GM10248 (cell line): ENCODE measurements around the gene MAP7D1.
"Not testable (repeated sequence)": the region's sequence is repeated elsewhere in the genome, so short reads cannot be mapped to it uniquely, and the experiment has no call there.

ENCODE experiments used
- CTCF ChIA-PET: fragments of 300-600 bp; sonication (Branson Sonifier 250); formaldehyde crosslinking; extraction: SDS; loops from one replicate; lab custom pipeline; 2021; ENCODE audit warnings: antibody characterized with exemption; lab: Yijun Ruan, JAX
- POLR2A ChIA-PET: fragments of 350-650 bp; sonication (Branson Sonifier 250); formaldehyde crosslinking; extraction: SDS; loops from one replicate; lab custom pipeline; 2020; ENCODE audit warnings: antibody characterized with exemption; lab: Yijun Ruan, JAX
- DNase-seq: peaks from one replicate; pipeline ENCODE4 v3.0.0; 2012; ENCODE audit errors: extremely low spot score
- CTCF ChIP-seq: IDR thresholded peaks from 2 replicates; pipeline ENCODE4 v1.5.1; 2012; ENCODE audit warnings: mild to moderate bottlenecking, low read depth; ENCODE audit errors: extremely low read depth, missing control alignments, control extremely low read depth

MAP7D1 gene

GRCh38 chr1:36182734-36183133 lies 26.8 kb downstream of the MAP7D1 start:
- ChIA-PET CTCF (interaction anchor here (0.9 to 3.1 kb wide), 9 partner anchors 10 to 103 kb away, joined by 3 to 17 read pairs (median 4); partner anchors contain the start of gene TRAPPC3), POLR2A (interaction anchor here (1.3 kb wide), 1 partner anchor 33 kb away, joined by 4 read pairs; the partner anchor contains the start of gene TRAPPC3)
- no peak for DNase-seq
- no peak for TF ChIP-seq CTCF

GRCh38 chr1:36183309-36183856 lies 27.4 kb downstream of the MAP7D1 start:
- DNase-seq = no peak
- POLR2A ChIA-PET = interaction anchor here (1.3 kb wide), 1 partner anchor 34 kb away, joined by 4 read pairs; the partner anchor contains the start of gene TRAPPC3
- CTCF ChIA-PET = interaction anchor here (0.9 to 3.1 kb wide), 9 partner anchors 10 to 102 kb away, joined by 3 to 17 read pairs (median 4); partner anchors contain the start of gene TRAPPC3
- no peak for TF ChIP-seq CTCF

GRCh38 chr1:36187800-36188593 lies 32.0 kb downstream of the MAP7D1 start:
- TF ChIP-seq CTCF = peak; percentile 94
- peak; percentile 84 for DNase-seq
- ChIA-PET CTCF (interaction anchor here (0.7 to 7.2 kb wide), 41 partner anchors 8 to 305 kb away, joined by 3 to 123 read pairs (median 6); partner anchors contain the start of genes AGO1, MAP7D1, TEKT2 and THRAP3), POLR2A (interaction anchor here (0.9 to 1.5 kb wide), 2 partner anchors 27 to 38 kb away, joined by 4 to 5 read pairs; no protein-coding TSS in a partner anchor)

- CTCF ChIA-PET = interaction anchor here (1.9 to 3.1 kb wide), 2 partner anchors 9 to 62 kb away, joined by 5 to 17 read pairs; no protein-coding TSS in a partner anchor
- POLR2A ChIA-PET = not testable (repeated sequence)
Observed at GRCh38 chr1:36196805-36197204, 40.8 kb downstream of the MAP7D1 start.

GRCh38 chr1:36198641-36199040 lies 42.7 kb downstream of the MAP7D1 start:
- no peak for DNase-seq
- no peak for TF ChIP-seq CTCF
- ChIA-PET POLR2A (no interaction called here), CTCF (interaction anchor here (0.5 to 3.1 kb wide), 3 partner anchors 10 to 56 kb away, joined by 3 to 17 read pairs (median 3); partner anchors contain the start of gene TRAPPC3)

More at GRCh38 chr1:36196805-36197204, 40.8 kb downstream of the MAP7D1 start:
- not testable (repeated sequence) for DNase-seq

- no peak for TF ChIP-seq CTCF
- POLR2A ChIA-PET = no interaction called here
- no peak for DNase-seq
- CTCF ChIA-PET = interaction anchor here (1.0 kb wide), 1 partner anchor 50 kb away, joined by 3 read pairs; the partner anchor contains the start of gene TRAPPC3
Observed at GRCh38 chr1:36199934-36200741, 44.2 kb downstream of the MAP7D1 start.
